Stromal cell of bone marrow (primary cell): Measurements from ENCODE around the gene SCIMP.
"Not testable (repeated sequence)": the region's sequence is repeated elsewhere in the genome, so short reads cannot be mapped to it uniquely, and the experiment has no call there.

Experiments used
- DNase-seq: peaks from one replicate; pipeline ENCODE4 v3.0.0-alpha.2; 2012; ENCODE audit warnings: low read depth

The SCIMP gene

DNA sequence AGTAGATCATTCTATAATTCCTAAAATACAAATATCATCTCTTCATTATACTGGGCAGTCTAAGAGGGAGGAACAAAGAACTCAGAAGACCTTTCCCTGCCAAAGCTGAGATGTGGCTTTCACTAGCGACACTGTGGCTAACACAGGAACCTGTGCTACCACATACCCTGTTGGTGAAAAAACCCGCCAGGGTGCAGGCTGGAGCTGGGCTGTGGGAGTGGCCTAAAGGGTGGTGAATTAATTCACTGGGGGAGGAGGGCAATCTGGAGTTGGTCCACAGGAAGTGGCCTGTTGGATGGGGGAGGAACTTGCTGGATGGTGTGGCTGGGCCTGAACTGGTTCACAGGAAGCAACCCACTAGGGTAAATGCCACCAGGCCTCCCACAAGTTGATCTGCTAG is 50.4 kb downstream of the SCIMP start:
- no peak for DNase-seq

DNA sequence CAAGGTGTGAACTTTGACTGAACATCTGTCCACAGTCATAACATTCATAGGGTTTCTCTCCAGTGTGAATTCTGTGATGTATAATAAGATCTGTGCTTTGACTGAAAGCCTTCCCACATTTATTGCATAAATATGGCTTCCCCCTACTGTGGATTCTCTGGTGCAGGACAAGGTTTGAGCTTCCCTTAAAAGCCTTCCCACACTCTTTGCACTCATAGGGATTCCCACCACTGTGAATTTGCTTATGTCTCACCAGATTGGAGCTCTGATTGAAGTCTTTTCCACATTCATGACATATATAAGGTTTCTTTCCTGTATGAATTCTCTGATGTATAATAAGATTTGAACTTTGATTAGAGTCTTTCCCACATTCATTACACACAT is 51.3 kb downstream of the SCIMP start:
- no peak for DNase-seq

GRCh38 chr17:5182597-5183409 is 51.9 kb downstream of the SCIMP start:
- DNase-seq: no peak

DNA sequence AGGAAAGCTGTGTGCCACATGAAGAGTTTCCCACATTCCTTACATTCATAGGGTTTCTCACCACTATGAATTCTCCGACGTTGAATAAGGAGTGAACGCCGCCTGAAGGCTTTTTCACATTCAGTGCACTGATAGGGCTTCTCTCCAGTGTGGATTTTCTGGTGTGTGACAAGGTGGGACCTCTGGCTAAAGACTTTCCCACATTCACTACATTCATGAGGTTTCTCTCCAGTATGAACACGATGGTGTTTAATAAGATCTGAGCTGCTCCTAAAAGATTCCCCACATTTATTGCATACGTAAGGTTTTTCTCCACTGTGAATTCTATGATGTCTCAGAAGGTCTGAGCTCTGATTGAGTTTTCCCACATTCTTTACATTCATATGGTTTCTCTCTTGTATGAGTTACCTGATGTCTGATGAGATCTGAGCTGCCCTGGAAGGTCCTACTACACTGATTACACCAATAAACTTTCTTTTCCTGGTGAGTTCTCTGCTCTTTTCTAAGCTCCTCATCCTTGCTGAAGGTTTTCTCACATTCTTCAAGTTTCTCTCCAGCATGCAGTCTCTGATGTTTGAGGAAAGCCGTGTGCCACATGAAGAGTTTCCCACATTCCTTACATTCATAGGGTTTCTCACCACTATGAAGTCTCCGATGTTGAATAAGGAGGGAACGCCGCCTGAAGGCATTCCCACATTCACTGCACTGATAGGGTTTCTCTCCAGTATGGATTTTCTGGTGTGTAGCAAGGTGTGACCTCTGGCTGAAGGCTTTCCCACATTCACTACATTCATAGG is 53.0 kb downstream of the SCIMP start:
- no peak for DNase-seq

DNA sequence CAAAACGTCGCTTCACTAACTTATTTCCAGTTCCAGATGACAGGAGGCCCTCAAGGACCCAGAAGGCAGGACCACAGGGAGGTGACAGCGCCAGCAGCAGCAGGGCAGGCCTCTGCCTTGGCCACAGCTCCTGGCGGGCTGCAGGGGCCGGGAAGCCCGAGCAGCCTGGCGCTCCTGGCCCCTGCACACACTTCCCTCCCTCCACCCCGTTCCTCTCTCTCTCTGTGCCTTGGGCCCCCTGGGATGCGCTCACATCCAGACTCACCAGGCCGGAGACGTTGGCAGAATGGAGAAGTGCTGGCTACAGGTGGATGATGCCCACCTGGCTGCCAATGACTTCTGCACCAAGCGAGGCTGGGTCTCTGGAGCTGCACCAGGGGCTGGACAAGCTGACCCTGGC is 55.7 kb downstream of the SCIMP start:
- no peak for DNase-seq

GRCh38 chr17:5175027-5175426 is 59.6 kb downstream of the SCIMP start:
- not testable (repeated sequence) for DNase-seq

DNA sequence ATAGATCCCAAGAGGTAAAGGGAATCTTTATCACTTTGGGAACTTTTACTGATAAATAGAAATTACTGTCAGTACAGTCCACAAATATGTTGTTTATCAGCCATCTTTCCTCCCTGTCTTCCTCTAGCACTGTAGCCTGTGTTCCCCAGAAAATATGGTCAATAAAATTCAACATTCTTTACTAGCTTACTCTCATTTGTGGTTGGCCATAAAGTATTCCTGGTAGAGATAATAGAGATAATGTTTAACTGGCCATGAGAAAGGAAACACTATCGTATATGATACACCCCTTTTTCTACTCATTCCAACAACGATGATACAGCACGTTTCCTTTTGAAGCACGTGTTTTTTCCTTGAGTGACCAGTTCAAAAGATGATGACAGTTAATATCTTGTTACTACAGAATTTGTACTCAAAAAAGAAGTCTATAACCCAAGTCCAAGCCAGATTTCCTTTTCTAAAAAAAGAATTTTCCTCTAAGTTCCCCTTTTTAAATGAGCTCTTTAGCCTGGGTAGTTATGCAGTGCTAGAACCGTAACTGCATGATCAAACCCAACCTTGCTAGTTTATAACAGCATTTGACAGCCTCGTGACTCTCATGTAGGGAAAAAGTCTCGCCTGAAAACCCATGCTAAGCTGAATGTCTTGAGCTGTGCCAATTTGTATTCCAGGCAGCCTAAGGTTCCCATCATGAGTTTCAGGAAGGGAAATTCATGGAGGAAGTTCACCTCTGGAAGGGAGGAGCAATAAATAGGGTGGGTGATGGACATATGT is 68.7 kb downstream of the SCIMP start:
- peak; percentile 2 for DNase-seq

GRCh38 chr17:5164436-5164835 is 70.2 kb downstream of the SCIMP start:
- no peak for DNase-seq

- DNase-seq: not testable (repeated sequence)
Measured at GRCh38 chr17:5161793-5162192, 72.9 kb downstream of the SCIMP start.

GRCh38 chr17:5160702-5161101 is 74.0 kb downstream of the SCIMP start:
- DNase-seq: not testable (repeated sequence)
